ENCODE measurements around the gene CABP7.
"Not testable (repeated sequence)": the region's sequence is repeated elsewhere in the genome, so short reads cannot be mapped to it uniquely, and the experiment has no call there.

The CABP7 gene

GRCh38 chr22:29750559-29751538, 31.0 kb downstream of the CABP7 start:
- no peak for DNase-seq

DNA sequence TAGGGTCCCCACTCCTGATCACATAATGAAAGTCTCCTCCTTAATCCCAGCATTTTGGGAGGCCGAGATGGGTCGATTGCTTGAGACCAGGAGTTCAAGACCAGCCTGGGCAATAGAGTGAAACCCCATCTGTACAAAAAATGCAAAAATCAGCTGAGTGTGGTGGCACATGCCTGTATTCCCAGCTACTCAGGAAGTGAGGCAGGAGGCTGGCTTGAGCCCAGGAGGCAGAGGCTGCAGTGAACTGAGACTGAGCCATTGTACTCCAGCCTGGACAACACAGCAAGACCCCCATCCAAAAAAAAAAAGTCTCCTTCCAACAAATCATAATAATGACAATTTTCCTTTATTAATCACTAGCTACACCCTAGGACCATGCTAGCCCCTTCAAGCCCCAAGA, 31.9 kb downstream of the CABP7 start:
- no peak for DNase-seq

DNA sequence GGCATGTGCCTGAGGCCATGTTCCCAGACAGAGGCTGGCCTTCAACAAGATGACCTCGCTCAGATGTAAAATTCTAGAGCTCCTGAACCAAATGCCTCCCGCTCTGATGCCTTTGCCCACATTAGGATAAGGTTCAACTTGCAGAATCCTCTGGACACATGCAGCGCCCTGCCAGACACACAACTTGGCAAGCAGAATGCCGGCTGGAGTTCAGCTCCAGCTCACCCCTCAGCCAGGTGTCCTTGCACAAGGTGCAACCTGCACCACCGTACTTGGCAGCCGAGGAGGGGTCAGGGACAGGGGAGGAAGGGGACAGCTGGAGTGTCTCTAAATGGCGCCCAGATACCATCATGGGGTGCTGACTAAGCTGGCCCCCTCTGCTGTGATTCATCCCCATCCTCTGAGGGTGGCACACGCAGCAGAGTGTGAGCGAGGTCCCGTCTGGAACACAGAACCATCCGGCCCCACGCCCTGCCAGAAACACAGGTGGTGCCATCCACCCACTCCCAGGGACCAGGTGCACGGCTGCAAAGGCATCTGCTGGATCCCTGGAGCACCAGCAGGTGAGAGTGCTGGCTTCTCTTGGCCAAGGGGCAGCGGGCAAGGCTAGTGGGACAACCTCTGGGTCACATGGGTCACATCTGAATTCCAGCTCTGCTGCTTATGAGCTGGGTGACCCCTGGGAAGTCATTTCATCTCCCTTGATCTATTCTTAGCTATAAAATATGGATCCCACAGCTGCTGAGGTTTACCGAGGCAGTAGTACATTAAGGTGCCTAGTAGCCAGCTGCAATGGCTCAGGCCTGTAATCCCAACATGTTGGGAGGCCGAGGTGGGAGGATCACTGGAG, 34.2 kb downstream of the CABP7 start:
- DNase-seq: no peak

- not testable (repeated sequence) for DNase-seq
Measured at GRCh38 chr22:29754658-29755395, 35.0 kb downstream of the CABP7 start.

- DNase-seq: no peak
Measured at GRCh38 chr22:29755889-29756288, 36.1 kb downstream of the CABP7 start.

DNA sequence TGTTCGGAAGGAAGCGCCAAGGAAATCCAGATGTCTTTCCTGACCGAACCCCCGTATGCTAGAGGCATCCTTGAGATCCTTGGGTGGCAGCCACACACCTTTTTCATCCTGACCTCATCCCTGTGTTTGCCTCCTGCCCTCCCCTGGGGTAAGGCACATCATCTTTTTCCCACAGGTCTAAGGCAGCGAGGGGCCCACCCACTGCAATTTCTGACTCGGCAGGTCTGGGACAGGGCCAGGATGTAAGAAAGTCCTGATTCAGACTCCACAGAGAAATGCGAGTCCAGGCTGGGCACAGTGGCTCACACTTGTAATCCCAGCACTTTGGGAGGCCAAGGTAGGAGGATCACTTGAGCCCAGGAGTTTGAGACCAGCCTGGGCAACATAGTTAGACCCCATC, 36.5 kb downstream of the CABP7 start:
- DNase-seq: no peak

- DNase-seq: no peak
Measured at GRCh38 chr22:29757096-29757495, 37.3 kb downstream of the CABP7 start.

GRCh38 chr22:29758068-29758622, 38.3 kb downstream of the CABP7 start:
- DNase-seq: no peak

- no peak for DNase-seq
Measured at GRCh38 chr22:29758959-29759358, 39.2 kb downstream of the CABP7 start.

DNA sequence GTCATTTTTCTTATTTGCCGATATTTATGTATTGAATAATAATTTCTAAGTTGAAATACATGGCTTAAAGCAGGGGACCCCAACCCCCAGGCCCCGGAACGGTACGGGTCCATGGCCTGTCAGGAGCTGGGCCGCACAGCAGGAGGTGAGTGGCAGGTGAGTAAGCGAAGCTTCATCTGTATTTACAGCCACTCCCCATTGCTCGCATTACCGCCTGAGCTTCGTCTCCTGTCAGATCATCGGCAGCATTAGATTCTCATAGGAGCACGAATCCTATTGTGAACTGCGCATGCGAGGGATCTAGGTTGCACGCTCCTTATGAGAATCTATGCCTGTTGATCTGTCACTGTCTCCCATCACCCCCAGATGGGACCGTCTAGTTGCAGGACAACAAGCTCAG, 42.5 kb downstream of the CABP7 start:
- peak; percentile 67 for DNase-seq

DNA sequence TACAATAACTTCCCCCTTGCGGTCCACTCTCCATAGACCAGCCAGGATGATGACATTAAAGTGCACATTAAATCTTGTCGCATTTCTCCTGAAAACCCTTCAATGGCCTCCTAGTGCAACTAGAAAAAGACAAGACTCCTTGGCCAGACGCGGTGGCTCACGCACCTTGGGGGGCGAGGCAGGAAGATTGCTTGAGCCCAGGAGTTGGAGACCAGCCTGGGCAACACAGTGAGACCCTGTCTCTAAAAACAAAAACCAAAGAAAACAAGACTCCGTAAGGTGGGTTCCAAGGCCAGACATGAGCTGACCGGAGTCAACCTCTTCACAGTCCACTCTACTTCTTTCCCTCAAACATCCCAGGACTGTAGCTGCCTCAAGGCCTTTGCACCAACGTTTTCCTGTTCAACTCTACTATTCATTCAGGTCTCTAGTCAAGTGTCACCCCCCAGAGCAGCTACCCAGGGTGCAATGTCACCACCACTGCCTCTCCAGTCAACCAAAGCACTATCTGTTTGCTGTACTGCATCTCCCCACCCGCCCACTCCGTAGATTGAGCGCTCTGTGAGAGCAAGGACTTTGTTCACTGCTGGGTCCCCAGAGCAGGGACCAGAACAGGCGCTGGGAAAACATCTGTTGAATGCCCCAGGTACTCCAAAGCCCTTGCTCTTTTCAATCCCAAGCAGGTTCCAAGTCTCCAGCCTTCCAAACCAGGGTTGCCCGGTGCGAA, 46.3 kb downstream of the CABP7 start:
- no peak for DNase-seq

- peak; percentile 90 for DNase-seq
Measured at GRCh38 chr22:29766632-29767170, 46.9 kb downstream of the CABP7 start, which contains the start of gene ZMAT5. Gene ZMAT5, minus strand, starts transcription at chr22:29767007. Its CDS starts 18,463 bp downstream, at chr22:29748544.

DNA sequence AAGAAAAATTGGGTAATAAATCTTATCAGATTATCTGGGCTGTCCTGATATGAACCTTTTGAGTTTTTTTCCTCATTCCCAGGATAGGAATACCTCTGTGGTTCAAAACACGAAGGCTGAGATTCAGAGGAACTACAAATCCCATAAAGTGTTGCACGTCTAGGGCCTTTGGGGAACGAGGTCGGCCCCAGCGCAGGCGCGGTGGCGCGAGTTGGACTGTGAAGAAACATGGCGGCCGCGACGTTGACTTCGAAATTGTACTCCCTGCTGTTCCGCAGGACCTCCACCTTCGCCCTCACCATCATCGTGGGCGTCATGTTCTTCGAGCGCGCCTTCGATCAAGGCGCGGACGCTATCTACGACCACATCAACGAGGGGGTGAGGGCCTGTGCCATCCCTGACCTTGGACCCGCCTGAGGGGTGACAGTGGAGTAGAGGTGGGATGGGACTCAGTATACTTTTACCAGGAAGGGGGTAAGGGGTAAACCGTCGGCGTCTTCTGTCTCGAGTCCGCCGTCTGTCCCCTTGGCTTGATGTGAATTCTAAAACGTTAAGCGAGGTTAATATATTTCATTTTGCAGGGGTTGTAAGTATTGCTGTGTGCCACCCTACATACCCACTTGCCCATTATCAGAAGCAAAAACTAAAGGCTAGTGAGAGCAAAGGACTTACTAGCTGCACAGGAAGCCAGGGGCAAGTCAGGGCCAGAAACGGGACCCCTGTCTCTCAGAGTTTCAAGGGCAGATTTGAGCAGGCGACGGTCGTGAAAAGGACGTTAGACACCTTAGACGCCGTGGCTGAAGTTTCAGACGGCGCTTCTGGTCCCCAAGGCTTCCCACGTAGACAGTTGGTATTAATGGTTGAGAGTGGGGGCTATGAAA, 47.6 kb downstream of the CABP7 start, which contains the start of gene UQCR10:
UQCR10 (plus strand) TSS at position 199 of the 881 bp plus-strand sequence; CDS start at position 229, 30 bp downstream.
- peak; percentile 88 for DNase-seq

- no peak for DNase-seq
Measured at GRCh38 chr22:29768052-29768693, 48.4 kb downstream of the CABP7 start.

DNA sequence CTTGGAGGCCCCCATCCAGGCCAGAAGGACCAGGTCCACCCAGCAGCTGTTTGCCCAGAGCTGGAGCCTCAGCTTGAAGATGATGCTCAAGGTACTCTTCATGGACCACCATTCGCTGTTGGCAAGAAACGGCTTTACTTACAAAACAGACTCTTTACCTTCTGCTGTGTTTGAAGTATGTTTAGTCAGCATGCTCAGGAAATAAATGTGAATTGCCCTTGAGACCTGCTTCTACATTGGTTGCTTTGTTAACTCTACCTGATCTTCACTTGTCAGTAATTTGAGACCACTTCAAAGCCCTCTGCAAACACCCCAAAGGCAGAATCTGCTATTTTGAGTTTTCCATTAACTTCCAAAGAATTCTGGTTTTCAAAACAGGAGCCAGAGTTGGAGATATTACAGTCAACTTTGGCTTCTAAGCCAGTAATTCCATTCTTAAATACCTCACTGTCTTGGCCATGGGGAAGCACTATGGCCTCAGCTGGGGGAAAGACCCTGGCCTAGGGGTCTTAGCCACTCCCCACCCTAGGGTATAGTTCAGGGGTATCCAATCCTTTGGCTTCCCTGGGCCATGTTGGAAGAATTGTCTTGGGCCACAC, 50.0 kb downstream of the CABP7 start:
- DNase-seq: no peak

DNA sequence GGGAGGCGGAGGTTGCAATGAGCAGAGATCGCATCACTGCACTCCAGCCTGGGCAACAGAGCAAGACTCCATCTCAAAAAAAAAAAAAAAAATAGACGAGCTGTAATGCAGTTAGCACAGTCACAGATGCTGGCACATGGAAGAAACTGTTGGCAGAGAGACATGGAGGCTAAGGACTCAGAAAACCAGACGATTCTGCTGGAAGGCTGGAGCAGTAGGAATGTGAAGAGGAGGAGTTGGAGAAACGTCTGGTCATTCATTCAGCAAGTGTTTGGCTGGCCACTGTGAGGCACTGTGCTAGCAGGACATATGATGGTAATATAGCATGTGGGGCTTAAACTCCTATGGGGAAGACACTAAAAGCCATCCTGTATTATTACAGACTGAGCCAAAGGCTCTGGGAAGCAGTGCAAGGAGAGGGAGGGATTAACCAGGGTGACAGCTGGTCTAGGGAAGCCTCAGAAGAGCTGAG, 52.4 kb downstream of the CABP7 start:
- no peak for DNase-seq

DNA sequence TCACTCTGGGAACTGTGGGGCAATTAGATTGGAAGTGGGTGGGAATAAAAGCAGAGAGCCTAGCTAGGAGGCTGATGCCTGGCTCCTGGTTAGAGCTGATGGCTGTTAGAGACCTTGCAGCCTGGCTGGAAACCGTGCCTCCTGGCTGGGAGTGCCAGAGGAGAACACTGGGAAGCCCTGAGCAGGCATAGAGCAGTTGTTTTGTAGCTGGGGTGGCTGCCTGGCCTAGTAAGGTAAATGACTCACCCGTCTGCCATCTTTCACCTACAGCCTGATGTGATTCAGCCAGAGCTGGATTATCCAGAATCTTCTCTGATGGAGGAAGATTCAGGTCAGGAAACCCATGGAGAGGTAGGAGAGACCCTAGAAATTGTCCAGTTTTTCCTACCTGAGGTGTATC, 53.4 kb downstream of the CABP7 start:
- DNase-seq: no peak

GRCh38 chr22:29780220-29780619, 60.4 kb downstream of the CABP7 start:
- no peak for DNase-seq

All from NCI-H510A treated with DMSO at 0.1 percent for 48 hours (cell line).